Duodenal mucosa (tissue), 2 donors: ENCODE measurements around the gene DMBT1.

ENCODE experiments used
- H3K27ac ChIP-seq: one replicate; pipeline ENCODE4 v1.7.0; 2013; ENCODE audit warnings: low read depth, low read length
- H3K27me3 ChIP-seq, 2 donors: one replicate each; pipeline ENCODE4 v1.7.0; 2013; ENCODE audit warnings: low read length in 2 of 2, control low read depth in 1 of 2; ENCODE audit not compliant: insufficient read depth in 2 of 2, control insufficient read depth in 1 of 2
- H3K36me3 ChIP-seq, 2 donors: one replicate each; pipeline ENCODE4 v1.7.0; 2013; ENCODE audit warnings: low read length in 2 of 2, control low read depth in 1 of 2; ENCODE audit not compliant: insufficient read depth in 2 of 2, control insufficient read depth in 1 of 2
- H3K4me1 ChIP-seq, 2 donors: one replicate each; pipeline ENCODE4 v1.7.0; 2013; ENCODE audit warnings: low read length in 2 of 2, control low read depth in 1 of 2; ENCODE audit not compliant: insufficient read depth in 2 of 2, control insufficient read depth in 1 of 2
- H3K4me3 ChIP-seq, 2 donors: one replicate each; pipeline ENCODE4 v1.7.0; 2013; ENCODE audit warnings: low read length in 2 of 2, low read depth in 1 of 2
- H3K9ac ChIP-seq, 2 donors: one replicate each; pipeline ENCODE4 v1.7.0; 2013; ENCODE audit warnings: low read length in 2 of 2, low read depth in 1 of 2
- H3K9me3 ChIP-seq, 2 donors: one replicate each; pipeline ENCODE4 v1.7.0; 2013; ENCODE audit warnings: low read length in 2 of 2, control low read depth in 1 of 2; ENCODE audit not compliant: control insufficient read depth in 1 of 2

DMBT1 gene

GRCh38 chr10:122558452-122558851 is 2.1 kb upstream of the DMBT1 start:
- Histone ChIP-seq H3K9ac (no peak overlapping the region), H3K36me3 (peaks cover 0 to 4% of the 10 kb centered on the region in 2 donors), H3K4me1 (peaks cover 40 to 44% of the 10 kb centered on the region in 2 donors), H3K27ac (no peak overlapping the region), H3K4me3 (no peak overlapping the region), H3K27me3 (no peaks in the 10 kb centered on the region), H3K9me3 (no peaks in the 10 kb centered on the region)

GRCh38 chr10:122559228-122559627 is 1.3 kb upstream of the DMBT1 start:
- H3K4me1 ChIP-seq = peaks cover 36 to 46% of the 10 kb centered on the region in 2 donors
- no peak overlapping the region for H3K9ac ChIP-seq
- H3K4me3 ChIP-seq = no peak overlapping the region
- peaks cover 0 to 9% of the 10 kb centered on the region in 2 donors for H3K36me3 ChIP-seq
- H3K9me3 ChIP-seq = no peaks in the 10 kb centered on the region
- H3K27me3 ChIP-seq = peaks cover 0 to 6% of the 10 kb centered on the region in 2 donors
- no peak overlapping the region for H3K27ac ChIP-seq

GRCh38 chr10:122561212-122561611 is 658 bp downstream of the DMBT1 start:
- peak overlapping the region; percentile 61 to 63 for H3K4me3 ChIP-seq
- H3K27me3 ChIP-seq = peaks cover 0 to 6% of the 10 kb centered on the region in 2 donors
- H3K9me3 ChIP-seq = no peaks in the 10 kb centered on the region
- peak overlapping the region; percentile 49 to 68 for H3K9ac ChIP-seq
- peaks cover 0 to 15% of the 10 kb centered on the region in 2 donors for H3K36me3 ChIP-seq
- peaks cover 26 to 41% of the 10 kb centered on the region in 2 donors for H3K4me1 ChIP-seq
- H3K27ac ChIP-seq = no peak overlapping the region

- Histone ChIP-seq H3K4me3 (peak overlapping the region; percentile 61 to 63), H3K27me3 (peaks cover 0 to 6% of the 10 kb centered on the region in 2 donors), H3K36me3 (peaks cover 0 to 18% of the 10 kb centered on the region in 2 donors)
These were observed 1.2 kb downstream of the DMBT1 start for GRCh38 chr10:122561792-122562191.

GRCh38 chr10:122564980-122565379 is 4.4 kb downstream of the DMBT1 start:
- peaks cover 0 to 6% of the 10 kb centered on the region in 2 donors for H3K27me3 ChIP-seq
- peak overlapping the region; percentile 63 to 64 for H3K4me3 ChIP-seq
- H3K4me1 ChIP-seq = peaks cover 11 to 18% of the 10 kb centered on the region in 2 donors
- peaks cover 0 to 45% of the 10 kb centered on the region in 2 donors for H3K36me3 ChIP-seq
- H3K9me3 ChIP-seq = no peaks in the 10 kb centered on the region
- no peak overlapping the region for H3K9ac ChIP-seq
- H3K27ac ChIP-seq = no peak overlapping the region

More at GRCh38 chr10:122561792-122562191, 1.2 kb downstream of the DMBT1 start:
- Histone ChIP-seq H3K4me1 (peaks cover 26 to 40% of the 10 kb centered on the region in 2 donors), H3K9ac (peak overlapping the region; percentile 49 to 68), H3K27ac (peak overlapping the region; percentile 39), H3K9me3 (no peaks in the 10 kb centered on the region)

GRCh38 chr10:122565766-122566206 is 5.2 kb downstream of the DMBT1 start:
- Histone ChIP-seq H3K4me1 (peaks cover 8 to 15% of the 10 kb centered on the region in 2 donors), H3K27me3 (peaks cover 0 to 6% of the 10 kb centered on the region in 2 donors), H3K9ac (peak overlapping the region in 1 of 2 donors; percentile 65), H3K36me3 (peaks cover 0 to 48% of the 10 kb centered on the region in 2 donors), H3K27ac (no peak overlapping the region), H3K9me3 (no peaks in the 10 kb centered on the region), H3K4me3 (peak overlapping the region; percentile 63 to 64)

GRCh38 chr10:122566632-122567031 is 6.1 kb downstream of the DMBT1 start:
- peaks cover 8 to 10% of the 10 kb centered on the region in 2 donors for H3K4me1 ChIP-seq
- H3K27me3 ChIP-seq = peaks cover 0 to 6% of the 10 kb centered on the region in 2 donors
- H3K36me3 ChIP-seq = peaks cover 0 to 55% of the 10 kb centered on the region in 2 donors
- H3K4me3 ChIP-seq = peak overlapping the region; percentile 12 to 14
- no peak overlapping the region for H3K9ac ChIP-seq
- H3K9me3 ChIP-seq = no peaks in the 10 kb centered on the region
- H3K27ac ChIP-seq = no peak overlapping the region

GRCh38 chr10:122567056-122567660 is 6.6 kb downstream of the DMBT1 start:
- H3K36me3 ChIP-seq = peaks cover 0 to 60% of the 10 kb centered on the region in 2 donors
- peaks cover 8 to 10% of the 10 kb centered on the region in 2 donors for H3K4me1 ChIP-seq
- H3K9me3 ChIP-seq = no peaks in the 10 kb centered on the region
- peak overlapping the region in 1 of 2 donors; percentile 23 for H3K4me3 ChIP-seq
- no peak overlapping the region for H3K27ac ChIP-seq
- no peak overlapping the region for H3K9ac ChIP-seq
- H3K27me3 ChIP-seq = peaks cover 0 to 6% of the 10 kb centered on the region in 2 donors

GRCh38 chr10:122568551-122568950 is 8.0 kb downstream of the DMBT1 start:
- Histone ChIP-seq H3K4me3 (no peak overlapping the region), H3K9me3 (no peaks in the 10 kb centered on the region), H3K27me3 (peaks cover 0 to 5% of the 10 kb centered on the region in 2 donors), H3K36me3 (peaks cover 2 to 67% of the 10 kb centered on the region in 2 donors), H3K9ac (no peak overlapping the region), H3K27ac (no peak overlapping the region), H3K4me1 (peaks cover 8 to 10% of the 10 kb centered on the region in 2 donors)

GRCh38 chr10:122570920-122571319 is 10.4 kb downstream of the DMBT1 start:
- Histone ChIP-seq H3K36me3 (peaks cover 22 to 82% of the 10 kb centered on the region in 2 donors), H3K27me3 (no peaks in the 10 kb centered on the region), H3K9ac (no peak overlapping the region), H3K27ac (no peak overlapping the region), H3K9me3 (no peaks in the 10 kb centered on the region), H3K4me1 (peaks cover 5 to 6% of the 10 kb centered on the region in 2 donors), H3K4me3 (no peak overlapping the region)
